Anterior cingulate cortex (tissue), 58 donors: ENCODE measurements around the gene SF3A2.
"Not testable (repeated sequence)": the region's sequence is repeated elsewhere in the genome, so short reads cannot be mapped to it uniquely, and the experiment has no call there.

ENCODE experiments used
- DNase-seq, 58 donors: peaks; one replicate each; lab custom pipeline; 2025; lab: John Stamatoyannopoulos, UW

SF3A2 gene, protein sequence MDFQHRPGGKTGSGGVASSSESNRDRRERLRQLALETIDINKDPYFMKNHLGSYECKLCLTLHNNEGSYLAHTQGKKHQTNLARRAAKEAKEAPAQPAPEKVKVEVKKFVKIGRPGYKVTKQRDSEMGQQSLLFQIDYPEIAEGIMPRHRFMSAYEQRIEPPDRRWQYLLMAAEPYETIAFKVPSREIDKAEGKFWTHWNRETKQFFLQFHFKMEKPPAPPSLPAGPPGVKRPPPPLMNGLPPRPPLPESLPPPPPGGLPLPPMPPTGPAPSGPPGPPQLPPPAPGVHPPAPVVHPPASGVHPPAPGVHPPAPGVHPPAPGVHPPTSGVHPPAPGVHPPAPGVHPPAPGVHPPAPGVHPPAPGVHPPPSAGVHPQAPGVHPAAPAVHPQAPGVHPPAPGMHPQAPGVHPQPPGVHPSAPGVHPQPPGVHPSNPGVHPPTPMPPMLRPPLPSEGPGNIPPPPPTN

DNA sequence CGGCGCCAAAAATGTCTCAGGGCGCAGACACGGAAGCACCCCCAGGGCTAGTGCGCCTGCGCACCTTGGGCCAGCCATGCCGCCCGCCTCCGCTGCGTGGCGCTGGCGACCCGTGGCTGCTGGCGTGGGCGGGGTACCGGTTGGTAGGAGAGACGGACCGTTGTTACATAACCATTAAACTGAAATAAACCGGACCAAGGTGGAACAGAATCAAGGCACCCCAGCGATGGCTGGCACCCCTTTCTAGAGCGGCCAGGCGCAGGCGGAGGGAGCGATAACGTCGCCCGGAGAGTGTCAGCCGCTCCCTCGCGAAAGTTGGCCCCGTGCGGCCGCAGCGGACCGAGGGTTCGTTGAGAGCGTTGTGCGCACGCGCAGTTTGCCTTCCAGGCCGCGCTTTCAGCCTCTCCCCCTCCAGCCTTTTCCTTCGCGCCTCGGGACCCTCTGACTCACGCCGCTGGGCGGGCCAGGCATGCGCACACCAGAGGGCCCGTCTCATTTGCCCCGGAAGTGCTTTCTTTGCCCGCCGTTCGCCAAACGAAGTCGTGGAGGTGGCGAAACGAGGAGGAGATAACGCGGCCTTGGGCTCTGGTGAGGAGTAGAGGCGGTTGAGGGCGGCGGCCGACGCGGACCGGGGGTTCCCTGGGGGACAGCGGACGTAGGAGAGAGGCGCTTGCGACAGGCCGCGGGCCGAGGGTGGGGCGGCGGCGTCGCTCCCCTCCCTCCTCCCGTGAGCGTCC, at the start of gene SF3A2, which contains the start of gene PLEKHJ1:
Gene SF3A2, plus strand, starts transcription at position 511 of the 737 bp plus-strand sequence. CDS start 6,595 bp downstream, outside the sequence.
Gene PLEKHJ1, minus strand, starts transcription at position 16 of the 737 bp plus-strand sequence. CDS start 81 bp downstream, outside the sequence.
- DNase-seq, result peak; percentile 67 to 100 (median 94)

DNA sequence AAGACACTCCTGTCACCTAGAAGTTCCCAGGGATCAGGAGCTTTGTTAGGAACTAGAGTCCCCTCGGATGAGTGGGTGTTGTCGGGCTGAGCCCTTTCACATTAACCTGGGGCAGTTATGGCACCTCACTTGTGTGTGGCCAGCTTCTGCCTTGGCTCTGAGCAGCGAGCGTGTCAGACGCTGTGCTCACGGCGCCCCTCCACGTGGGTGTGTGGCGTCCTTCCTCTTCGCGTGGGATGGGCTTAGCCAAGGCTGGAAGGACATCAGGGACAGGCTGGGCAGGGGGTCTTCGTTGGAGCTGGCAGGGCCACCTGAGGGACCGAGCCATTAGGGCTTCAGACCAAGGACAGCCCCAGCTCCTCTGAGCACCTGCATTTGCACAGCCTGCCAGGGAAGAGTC, 49.5 kb upstream of the SF3A2 start:
- DNase-seq, result no peak

DNA sequence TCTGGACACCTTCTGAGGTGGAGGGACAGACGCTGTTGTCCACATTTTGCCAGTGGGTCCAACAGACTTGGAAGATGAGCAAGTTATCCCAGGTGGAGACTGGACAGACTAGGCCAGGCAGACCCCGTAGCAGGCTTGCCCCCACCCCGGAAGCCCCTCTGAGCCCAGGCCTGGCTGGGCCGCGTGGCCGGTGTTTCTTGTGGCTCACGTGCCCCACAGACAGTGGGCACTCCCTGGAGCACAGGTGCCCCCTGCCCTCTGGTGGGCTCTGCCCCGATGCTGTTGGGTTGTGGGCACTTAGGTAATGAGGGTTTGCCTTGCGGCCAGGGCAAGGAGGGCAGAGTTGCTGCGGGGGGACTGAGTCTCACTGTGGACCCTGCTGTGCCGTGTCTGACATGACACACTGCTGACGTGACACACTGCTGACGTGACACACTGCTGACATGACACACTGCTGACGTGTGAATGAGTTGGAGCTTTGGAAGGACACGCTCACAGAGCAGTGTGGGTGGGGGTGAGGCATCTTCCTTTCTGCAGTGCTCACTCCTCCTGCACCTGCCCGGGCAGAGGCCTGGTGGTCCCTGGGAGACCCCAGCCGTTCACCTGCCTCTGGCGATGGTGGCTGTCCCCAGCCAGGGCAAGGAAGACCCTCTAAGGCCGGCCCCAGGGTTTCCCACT, 47.8 kb upstream of the SF3A2 start:
- no peak for DNase-seq

DNA sequence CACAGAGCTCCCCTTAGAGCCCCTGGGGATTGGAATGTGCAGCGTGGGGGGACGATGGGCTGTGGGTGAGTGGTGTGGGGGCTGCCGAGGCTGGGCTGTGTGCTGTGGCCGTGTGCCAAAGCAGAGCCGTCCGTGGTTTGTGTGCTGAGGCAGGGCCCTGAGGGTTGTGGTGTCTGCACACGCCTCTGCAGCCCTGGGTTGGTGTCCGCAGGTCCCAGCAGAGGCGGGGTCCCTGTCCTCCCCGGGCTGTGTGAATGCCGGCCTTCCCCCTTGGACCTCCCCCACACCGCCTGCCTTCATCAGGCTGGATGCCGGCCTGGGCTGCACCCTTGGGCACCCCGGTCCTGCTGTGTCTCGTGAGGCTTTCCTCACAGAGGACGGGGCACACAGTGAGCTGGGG, 46.7 kb upstream of the SF3A2 start:
- no peak for DNase-seq

DNA sequence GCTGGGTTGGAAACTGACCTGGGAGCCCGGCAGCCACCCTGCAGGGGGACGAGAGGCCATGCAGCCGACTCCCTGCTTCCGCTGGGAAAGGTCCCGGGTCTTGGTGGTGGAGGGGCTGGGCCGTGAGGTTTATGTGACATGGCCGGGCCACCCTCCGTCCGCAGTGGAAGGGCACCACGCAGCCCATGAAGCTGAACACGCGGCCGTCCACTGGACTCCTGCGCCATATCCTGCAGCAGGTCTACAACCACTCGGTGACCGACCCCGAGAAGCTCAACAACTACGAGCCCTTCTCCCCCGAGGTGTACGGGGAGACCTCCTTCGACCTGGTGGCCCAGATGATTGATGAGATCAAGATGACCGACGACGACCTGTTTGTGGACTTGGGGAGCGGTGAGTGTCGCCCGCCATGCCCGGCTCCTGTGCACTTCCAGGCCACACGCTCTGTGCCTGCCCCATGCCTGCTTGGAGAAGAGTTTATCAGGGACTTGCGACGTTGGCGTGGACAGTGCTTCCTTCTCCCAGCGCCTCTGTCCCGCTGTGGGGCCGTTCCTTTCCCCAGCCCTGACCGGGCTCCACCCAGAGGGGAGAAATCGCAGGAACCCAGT, 45.7 kb upstream of the SF3A2 start:
- no peak for DNase-seq

DNA sequence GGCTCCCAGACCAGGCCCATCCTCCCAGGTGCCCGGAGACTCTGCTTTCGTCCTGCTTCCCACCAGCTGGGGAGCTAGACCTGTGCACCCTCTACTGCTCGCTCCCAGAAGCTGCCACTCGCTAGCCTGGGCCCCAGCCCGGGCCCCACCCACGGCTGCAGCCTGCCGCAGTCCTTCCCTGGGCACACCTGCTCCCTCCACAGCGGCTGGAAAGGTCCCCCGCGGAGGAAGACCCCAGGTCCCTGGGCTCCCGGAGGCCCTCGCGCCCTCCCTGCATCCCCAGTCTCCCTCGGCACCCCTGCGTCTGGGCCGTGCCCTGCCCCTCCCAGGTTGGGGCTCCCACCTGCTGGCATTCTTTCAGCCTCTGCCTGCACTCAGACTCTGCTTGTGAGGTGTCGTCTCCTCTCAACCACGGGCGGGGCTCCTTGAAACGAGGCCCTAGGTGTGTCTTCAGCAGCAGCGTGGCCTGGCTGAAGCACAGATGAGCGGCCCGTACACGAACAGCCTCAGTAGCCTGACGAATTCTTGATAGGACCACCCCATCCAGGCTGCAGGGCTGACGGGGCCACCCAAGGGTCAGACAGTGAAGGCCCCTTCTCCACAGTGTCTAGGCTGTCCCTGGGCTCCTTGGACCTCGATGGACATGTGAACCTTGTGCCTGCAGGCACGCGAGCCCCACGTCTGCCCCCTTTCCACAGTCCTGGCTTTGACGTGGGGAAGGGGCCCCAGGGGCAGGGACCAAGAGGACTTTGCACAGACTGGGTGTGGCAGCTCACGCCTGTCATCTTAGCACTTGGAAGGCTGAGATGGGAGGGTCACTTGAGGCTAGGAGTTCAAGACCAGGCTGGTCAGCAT, 44.9 kb upstream of the SF3A2 start:
- no peak for DNase-seq

DNA sequence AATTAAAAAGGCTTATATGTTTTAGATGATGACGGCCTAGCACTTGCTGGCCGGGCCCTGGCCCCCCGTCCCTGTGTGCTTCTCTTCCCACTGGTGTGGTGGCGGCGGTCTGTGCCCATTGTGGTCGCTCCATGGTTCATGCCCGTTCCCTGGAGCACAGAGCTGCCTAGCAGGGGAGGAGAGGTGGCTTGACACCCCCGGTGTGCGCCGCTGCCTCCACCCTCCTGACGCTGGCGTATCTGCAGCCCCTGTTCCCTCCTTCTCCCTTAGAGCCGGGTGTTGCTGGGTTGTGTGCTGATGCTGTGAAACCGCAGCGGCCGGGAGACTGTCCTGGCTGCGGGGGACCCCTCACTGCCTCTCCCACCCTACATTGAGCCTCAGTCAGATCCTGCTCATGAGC, 43.8 kb upstream of the SF3A2 start:
- no peak for DNase-seq

DNA sequence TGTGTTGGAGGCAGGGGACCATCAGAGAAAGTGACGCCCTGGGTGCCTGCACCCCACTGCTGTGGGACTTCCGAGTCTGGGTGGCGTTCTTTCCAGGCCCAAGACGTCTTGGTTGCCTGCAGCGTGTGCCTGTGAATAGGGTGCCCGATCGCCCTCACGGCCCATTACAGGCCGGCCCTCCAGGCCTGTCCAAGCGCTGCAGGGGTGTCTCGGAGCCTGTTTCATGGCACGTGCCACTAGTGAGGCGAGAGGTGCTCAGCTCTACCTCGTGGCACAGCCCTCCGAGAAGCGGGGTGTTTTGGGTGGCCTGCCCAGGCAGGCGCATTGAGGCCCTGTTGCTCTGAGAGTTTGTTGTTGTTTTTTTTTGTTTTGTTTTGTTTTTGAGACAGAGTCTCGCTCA, 42.8 kb upstream of the SF3A2 start:
- DNase-seq, result no peak

DNA sequence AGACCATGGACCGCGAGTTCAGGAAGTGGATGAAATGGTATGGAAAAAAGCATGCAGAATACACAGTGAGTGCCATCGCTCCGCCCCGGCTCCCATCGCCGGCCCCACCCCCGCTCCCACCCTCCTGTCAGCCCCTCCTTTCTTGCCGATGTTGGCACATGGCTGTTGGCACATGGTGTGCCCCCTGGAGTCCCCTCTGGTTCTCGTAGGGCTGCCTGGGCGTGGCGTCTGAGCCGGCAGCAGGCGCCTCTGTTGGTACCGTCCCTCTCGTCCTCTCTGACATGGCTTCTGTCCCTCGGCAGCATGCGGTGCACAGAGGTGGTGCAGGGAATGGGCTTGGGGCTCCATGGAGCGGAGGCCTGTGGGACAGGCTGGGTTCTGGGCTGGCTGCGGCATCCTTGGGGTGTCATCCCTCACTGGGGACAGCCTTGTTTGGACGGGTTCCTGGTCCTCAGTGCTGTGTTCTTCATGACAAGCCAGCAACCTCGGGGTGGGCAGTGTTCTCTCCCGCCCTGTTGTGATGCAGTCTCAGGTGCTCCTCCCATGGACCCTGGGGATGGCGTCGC, 42.0 kb upstream of the SF3A2 start:
- DNase-seq, result no peak

DNA sequence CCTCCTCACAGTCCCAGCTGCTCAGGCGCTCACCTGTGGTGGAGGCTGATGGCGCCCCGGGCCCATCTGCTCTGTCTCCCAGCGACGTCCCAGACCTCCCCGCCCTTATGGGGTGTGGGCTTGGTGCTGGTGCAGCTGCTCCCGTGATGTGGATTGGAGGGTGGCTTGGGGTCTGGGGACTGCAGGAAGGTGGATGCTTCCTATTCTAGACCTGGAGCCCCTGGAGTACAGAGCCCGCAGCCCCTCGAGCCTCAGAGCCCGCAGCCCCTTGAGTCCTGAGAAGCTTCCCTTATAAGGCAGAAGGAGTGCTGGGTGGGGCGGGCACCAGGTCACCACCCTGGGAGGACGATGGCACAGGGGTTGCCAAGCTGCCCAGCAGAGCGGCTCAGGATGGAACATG, 41.3 kb upstream of the SF3A2 start:
- DNase-seq, result no peak

DNA sequence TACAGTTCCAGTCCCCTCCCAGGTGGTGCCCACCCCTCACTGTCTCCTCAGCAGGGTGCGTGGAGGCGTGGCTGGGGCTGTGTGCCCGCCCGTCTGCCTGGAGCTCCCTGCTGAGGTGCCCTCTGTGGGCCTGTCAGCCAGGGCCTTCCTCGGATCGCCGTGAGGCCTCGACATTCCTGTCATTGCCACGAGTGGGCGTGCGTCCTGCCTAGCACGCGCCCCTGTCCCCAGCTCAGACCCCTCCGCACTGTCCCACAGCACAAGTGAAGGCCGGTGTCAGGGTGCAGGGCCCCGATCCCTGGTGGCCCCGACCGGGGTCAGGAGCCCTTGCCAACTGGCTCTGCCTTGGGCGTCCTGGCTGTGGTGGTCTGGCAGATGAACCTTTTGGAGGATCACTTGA, 40.7 kb upstream of the SF3A2 start:
- DNase-seq, result no peak

DNA sequence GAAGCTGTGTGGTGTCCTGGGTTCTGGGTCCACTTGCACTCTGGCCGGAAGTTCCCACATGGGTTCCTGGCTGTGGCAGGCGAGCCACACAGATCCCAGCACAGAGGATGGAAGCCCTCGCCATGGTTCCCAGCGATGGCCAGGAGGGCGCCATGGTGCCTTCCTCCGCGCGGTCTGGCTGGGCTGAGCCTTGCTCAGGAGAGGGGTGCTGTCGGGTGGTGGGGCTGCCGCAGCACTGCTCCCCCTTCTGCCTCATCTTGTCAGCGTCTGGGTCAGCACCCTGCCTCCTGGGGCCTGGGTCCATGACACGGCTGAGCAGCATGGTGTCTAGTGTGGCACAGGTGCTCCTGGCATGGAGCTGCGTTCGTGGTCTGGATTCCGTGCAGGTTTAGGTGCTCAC, 39.4 kb upstream of the SF3A2 start:
- DNase-seq, result no peak

DNA sequence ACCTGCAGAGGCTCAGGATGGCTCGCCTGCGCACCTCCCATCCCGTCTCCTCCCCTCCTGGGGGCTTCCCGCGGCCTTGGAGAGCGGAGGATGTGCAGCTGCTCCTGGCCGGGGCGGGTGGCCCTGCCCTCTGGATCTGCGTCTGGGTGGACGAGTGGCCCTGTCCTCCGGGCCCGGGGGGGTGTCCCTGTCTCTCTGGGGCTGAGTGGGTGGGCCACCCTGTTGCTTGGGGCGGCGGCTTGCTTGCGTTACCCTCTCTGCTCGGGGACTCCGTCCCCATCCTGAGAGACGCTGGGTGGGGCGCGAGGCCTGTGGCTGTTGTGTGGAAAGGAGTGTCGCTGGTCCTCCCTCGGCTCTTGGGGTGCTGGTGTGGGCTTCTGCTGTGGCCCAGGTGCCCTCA, 38.3 kb upstream of the SF3A2 start:
- no peak for DNase-seq

DNA sequence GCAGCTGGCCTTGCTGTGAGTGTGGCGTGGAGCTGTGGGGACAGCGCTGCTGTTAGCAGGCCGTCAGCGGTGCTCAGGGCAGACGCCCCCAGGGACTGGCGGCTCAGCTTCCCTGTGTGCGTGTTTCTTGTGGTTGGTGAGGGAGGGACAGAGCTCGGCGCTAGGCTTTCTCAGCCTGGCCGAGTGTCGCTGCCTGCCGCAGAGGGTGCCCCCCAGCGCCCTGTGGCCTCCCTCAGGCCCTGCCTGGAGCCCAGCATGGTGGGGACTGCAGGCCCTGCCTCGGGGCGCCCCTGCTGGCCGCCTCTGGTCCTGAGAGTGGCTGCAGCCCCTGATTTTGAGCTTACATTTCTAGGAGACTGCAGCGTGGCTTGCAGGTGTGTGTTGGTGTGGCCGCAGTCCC, 37.4 kb upstream of the SF3A2 start:
- DNase-seq, result no peak

DNA sequence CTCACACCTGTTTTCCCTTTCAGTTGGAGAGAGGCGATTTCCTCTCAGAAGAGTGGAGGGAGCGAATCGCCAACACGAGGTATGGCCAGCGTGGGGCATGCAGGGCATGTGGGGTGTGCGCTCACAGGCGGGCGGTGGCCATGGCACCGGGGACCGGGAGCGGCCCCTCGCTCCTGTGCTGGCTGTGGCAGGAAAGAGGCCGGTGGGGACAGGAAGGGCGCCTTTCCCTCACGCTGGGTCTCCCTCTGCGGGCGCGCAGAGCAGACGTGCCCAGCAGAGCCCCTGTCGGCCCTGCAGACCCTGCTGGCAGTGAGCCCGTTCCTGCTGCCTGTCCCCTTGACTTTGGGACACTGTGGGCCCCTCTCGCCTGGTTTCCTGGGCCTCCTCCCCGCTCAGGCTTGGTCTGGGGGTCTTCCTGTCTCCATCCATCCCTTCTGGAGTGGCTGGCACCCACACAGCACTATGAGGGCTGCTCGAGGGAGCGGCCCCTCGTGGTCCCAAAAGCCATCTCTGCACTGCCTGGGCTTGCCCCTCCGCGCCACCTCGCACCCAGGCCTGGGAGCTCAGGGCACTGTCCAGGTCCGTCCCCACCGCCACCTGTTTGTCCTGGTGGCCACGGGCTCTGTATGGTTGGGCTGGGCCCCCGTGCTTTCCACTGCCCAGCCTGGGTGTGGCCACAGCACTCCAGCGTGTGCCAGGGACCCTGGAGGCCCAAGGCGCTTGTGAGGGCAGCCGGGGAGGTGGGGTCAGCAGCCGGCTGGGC, 36.6 kb upstream of the SF3A2 start:
- DNase-seq, result no peak

DNA sequence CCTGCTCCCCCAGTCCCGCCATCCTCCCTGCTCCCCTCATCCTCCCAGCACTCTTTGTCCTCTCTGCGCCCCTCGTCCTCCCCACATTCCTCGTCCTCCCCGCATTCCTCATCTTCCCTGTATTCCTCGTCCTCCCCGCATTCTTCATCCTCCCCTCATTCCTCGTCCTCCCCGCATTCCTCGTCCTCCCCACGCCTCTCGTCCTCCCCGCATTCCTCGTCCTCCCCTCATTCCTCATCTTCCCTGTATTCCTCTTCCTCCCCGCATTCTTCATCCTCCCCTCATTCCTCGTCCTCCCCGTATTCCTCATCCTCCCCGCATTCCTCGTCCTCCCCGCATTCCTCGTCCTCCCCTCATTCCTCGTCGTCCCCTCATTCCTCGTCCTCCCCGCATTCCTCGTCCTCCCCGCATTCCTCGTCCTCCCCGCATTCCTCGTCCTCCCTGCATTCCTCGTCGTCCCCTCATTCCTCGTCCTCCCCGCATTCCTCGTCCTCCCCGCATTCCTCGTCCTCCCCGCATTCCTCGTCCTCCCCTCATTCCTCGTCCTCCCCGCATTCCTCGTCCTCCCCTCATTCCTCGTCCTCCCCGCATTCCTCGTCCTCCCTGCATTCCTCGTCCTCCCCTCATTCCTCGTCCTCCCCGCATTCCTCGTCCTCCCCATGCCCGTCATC, 35.9 kb upstream of the SF3A2 start:
- DNase-seq, result not testable (repeated sequence)

DNA sequence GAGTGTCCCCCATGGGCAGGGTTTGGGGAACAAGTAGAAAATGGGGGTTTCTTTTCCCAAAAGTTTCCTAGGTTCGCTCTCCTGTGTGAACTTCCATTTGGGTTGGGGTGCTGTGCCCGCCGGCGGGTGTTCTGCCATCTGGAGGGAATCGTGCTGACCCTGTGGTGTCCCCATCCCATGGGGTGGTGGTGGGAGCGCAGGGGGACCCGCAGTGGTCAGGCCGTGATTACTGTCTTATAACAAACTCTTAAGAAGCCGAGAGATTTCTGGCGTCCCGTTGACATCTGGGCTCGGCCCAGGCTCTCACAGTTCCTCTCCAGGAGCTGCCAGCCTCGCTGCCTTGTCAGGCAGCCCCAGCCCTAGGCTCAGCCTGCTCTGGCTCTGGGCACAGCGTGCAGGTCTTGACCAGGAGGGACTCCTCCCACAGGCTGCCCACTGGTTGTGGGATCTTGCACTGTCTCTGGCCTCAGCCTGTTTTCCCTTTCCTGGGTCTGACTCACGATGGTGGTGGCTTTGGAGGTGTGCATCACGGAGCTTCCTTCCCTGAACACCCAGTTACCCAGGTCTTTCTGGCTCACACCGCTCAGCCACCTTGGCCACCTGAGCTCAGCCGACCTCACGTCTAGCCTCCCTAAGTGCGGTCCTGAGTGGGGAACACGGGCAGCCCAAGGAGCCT, 35.0 kb upstream of the SF3A2 start:
- DNase-seq, result no peak
